ENCODE data around the gene PLVAP. TPM values are rescaled to one million over a fixed set of nuclear protein-coding genes. Genes with fewer than 3 reads are reported as not detected.
A peak's percentile ranks its signal among the peaks of the same experiment; 100 is the strongest.

The PLVAP gene
- total and polyA plus RNA-seq, 9 of the 15 experiments (the other 6 are each of a cell fraction or from before 2014, with no cell fraction given): 0.09 to 0.84 (median 0.51) TPM; not detected in 4

GRCh38 chr19:17332360-17332676 lies 44.8 kb downstream of the PLVAP start (continued):
- 0 out of 2 replicates have a peak, but pooled peaks have one; percentile 14 for TF ChIP-seq ZBTB40 (IDR thresholded peaks at IDR 0.05)
- TF ChIP-seq ZBTB40 (CRISPR knock-in tag; IDR thresholded peaks at IDR 0.05): no peak
- TF ChIP-seq MIER1 (IDR thresholded peaks at IDR 0.05; ENCODE audit: low read depth): peak; percentile 50; the same call in 1 of the 2 replicates
- peak; percentile 65; the same call in 1 of the 2 replicates for TF ChIP-seq ZNF511 (CRISPR knock-in tag; IDR thresholded peaks at IDR 0.05)
- TF ChIP-seq SIN3A (IDR thresholded peaks at IDR 0.05; ENCODE audit: borderline replicate concordance in 2 of 2, control insufficient read depth in 1 of 2, low read depth in 2 of 2, low read length in 2 of 2): no peak
- no peak for TF ChIP-seq SETDB1 (IDR thresholded peaks at IDR 0.05; ENCODE audit: low read length)
- TF ChIP-seq MAFG (tag; conservative IDR thresholded peaks at IDR 0.05): no peak
- peak; percentile 97 for TF ChIP-seq REST (IDR thresholded peaks at IDR 0.05; ENCODE audit: borderline replicate concordance)
- peak; percentile 87 for TF ChIP-seq REST (CRISPR knock-in tag; IDR thresholded peaks at IDR 0.05; ENCODE audit: low read depth)
- no peak for TF ChIP-seq PTTG1 (tag; IDR thresholded peaks at IDR 0.05; ENCODE audit: low read depth)
- TF ChIP-seq ZNF695 (CRISPR knock-in tag; IDR thresholded peaks at IDR 0.05): no peak

All from K562 (cell line).